Tibial nerve (tissue), 3 donors: ENCODE results near the gene PCDH9.

ENCODE experiments used
- POLR2A ChIP-seq, 2 donors: fragments of 450-650 bp; IDR thresholded peaks; one replicate each; pipeline ENCODE4 v1.6.1; 2017; ENCODE audit warnings: antibody characterized with exemption in 2 of 2, mild to moderate bottlenecking in 2 of 2, moderate library complexity in 2 of 2
- TF ChIP-seq, protein P1 (sequence below), 5 experiments: fragments of 200-600 bp in 3 of 5; fragments of 450-650 bp in 2 of 5; sonication (generic) in 3 of 5; IDR thresholded peaks; one replicate each; pipeline ENCODE4 v1.5.1; 2016 to 2019; ENCODE audit warnings: antibody characterized with exemption in 5 of 5, mild to moderate bottlenecking in 3 of 5, moderate library complexity in 2 of 5

DNA sequence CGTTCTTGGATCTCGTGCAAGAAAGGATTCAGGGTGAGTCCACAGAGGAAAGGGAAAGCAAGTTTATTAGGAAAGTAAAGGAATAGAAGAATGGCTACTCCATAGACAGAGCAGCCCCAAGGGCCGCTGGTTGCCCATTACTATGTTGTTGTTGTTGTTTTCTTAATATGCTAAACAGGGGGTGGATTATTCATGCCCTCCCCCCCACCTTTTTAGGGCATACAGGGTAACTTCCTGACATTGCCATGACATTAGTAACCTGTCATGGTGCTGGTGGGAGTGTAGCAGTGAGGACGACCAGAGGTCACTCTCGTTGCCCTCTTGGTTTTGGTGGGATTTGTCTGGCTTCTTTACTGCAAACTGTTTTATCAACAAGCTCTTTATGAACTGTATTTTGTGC lies 29.1 kb upstream of the PCDH9 start:
- TF ChIP-seq POLR2A (IDR thresholded peaks at IDR 0.05): no peak
- TF ChIP-seq, protein P1, sequence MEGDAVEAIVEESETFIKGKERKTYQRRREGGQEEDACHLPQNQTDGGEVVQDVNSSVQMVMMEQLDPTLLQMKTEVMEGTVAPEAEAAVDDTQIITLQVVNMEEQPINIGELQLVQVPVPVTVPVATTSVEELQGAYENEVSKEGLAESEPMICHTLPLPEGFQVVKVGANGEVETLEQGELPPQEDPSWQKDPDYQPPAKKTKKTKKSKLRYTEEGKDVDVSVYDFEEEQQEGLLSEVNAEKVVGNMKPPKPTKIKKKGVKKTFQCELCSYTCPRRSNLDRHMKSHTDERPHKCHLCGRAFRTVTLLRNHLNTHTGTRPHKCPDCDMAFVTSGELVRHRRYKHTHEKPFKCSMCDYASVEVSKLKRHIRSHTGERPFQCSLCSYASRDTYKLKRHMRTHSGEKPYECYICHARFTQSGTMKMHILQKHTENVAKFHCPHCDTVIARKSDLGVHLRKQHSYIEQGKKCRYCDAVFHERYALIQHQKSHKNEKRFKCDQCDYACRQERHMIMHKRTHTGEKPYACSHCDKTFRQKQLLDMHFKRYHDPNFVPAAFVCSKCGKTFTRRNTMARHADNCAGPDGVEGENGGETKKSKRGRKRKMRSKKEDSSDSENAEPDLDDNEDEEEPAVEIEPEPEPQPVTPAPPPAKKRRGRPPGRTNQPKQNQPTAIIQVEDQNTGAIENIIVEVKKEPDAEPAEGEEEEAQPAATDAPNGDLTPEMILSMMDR (IDR thresholded peaks at IDR 0.05): no peak
